Urothelium cell line (cell line): ENCODE data around the gene TMEM174.

Experiments used
- DNase-seq: peaks from one replicate; pipeline ENCODE4 v3.0.0; 2011; ENCODE audit warnings: low spot score, mixed read lengths
- FAIRE-seq: peaks from 2 replicates; lab custom pipeline; 2011; peaks lifted over from hg19 to GRCh38; lab: Jason Lieb, UNC

The TMEM174 gene

DNA sequence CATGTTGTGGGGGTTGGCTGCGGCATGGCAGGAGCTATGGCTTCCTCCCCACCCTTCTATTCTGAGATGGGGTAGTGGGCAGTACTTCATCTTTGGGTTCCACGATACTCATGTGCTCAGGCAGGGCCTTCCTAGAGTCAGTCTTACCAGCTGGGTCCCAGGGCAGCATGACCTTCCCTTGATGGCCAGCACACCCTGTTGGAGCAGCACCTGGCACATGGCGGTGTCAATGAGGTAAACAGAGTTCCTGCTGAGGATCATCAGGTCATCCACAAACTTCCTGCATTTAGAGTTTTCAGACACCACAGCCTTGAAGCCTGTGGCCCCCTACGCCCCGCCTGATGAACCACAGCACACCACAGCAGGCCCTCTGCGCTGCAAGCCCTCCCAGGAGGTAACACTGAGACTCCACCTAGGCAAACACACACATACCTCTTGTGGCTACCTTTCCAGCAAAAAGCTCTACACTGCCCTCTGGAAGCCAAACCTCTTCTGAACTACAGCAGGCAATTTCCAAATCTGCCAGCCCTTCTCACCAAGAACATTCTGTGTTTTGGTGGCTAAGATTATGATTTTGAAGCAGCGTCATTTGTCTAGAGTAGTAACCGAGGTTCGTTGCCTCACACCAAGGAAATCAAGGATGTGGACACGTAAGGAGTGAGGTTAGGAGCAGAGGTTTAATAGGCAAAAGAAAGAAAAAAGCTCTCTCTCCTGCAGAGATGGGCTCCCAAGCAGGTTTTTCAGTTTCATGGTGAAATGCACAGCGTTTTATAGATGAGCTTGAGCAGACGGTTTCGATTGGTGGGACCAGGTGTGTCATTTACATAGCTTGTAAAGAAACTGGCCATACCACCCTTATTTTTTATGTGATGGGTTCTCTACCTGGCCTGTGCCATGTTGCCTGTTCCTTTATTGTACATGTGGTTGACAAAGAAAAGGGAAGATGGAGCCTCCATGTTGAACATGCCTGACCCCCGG, 20.3 kb upstream of the TMEM174 start:
- FAIRE-seq = no peak
- DNase-seq = no peak

DNA sequence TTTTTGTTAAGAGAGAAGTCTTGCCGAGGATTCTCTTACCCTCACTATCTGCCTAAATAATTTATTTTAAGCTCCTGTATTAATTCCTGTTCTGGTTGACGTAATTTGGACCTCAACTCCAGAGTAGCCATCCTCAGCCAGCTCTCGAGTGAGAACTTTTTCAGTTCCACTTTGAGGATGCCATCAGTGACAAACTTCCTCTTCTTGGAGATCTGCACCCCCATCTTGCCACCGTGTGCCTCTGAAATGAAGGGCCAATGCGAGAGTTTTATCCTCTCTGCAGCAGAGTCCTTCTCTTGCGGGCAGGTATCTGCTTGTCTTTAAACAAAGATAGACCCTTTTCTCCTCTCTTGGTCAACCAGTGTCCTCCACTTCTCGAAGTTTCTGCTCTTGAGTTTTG, 19.5 kb upstream of the TMEM174 start:
- no peak for DNase-seq
- no peak for FAIRE-seq

DNA sequence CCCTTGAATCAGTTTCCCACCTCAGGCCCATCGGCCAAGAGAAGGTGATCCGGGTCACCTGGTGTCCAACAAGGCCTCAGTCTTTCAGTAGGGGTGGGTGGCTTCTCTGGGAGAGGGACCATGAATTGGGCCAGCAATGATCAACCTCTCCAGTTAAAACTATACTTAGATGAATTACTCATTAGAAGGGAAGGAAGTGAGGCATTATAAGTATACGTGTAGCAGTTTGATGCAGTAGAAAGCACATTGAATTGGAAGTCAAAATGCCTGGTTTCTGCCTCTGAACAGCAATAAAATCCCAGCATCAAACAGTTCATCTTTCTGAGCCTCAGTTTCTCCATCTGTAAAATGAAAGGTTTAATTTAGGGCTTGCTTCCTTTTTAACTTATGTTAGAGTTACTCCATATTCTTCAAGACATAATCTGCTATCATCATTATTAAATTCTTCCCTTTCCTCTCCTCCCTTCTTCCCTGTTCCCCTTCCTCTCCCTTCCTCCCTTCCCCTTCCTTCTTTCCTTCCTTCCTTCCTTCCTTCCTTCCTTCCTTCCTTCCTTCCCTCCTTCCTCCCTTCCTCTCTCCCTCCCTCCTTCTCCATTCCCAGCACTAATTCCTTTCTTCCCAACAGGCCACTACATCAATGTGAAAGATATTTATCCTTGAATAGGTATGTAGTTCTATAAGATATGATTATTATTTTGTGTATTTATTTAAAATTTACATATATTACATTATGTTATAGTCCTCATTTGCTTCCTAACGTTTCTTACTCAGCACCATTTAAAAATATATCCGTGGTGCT, 18.6 kb upstream of the TMEM174 start:
- no peak for DNase-seq
- FAIRE-seq = no peak

DNA sequence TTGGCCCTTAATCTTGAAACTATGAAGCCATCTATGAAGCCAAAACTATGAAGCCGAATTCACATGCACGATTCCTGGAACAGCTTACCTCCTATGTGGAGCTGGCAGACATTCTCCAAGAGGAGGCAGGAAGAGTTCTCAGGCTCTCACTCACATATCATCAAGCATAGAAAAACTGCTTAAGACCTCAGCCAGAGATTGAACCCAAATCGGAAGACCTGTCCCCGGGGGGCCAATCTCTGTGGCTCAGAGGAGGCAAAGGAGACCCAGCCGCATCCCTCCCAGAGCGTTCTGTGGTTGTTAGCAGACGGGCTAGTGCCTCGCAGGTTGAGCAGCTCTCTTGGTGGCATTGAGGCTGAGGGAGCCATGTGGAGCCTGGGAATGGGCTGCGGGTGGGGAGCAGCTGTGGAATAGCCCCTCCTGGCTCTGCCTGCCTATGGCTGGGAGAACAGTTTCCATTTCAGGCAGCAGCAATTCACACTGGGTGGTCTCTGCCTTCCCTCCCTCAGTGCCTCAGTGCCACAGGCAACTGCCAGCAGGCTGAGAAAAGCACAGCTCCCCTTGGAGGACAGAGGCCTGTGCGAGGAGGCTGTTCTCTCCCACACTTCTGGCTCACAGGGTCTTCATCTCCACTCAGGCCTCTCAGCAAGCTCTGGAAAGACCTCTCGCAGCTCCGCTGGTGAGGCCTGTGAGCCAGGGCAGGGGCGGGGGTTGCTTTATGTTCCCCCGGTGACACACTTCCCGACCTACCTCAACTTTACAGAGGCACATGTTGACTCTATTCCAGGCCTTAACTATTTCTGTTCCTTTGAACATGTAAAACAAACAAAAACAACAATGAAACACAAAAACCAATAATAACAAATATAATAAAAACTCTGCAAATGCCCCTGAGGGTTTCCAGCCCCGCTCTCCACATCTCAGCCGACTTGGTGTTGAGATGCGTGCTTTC, 17.4 kb upstream of the TMEM174 start:
- FAIRE-seq = no peak

DNA sequence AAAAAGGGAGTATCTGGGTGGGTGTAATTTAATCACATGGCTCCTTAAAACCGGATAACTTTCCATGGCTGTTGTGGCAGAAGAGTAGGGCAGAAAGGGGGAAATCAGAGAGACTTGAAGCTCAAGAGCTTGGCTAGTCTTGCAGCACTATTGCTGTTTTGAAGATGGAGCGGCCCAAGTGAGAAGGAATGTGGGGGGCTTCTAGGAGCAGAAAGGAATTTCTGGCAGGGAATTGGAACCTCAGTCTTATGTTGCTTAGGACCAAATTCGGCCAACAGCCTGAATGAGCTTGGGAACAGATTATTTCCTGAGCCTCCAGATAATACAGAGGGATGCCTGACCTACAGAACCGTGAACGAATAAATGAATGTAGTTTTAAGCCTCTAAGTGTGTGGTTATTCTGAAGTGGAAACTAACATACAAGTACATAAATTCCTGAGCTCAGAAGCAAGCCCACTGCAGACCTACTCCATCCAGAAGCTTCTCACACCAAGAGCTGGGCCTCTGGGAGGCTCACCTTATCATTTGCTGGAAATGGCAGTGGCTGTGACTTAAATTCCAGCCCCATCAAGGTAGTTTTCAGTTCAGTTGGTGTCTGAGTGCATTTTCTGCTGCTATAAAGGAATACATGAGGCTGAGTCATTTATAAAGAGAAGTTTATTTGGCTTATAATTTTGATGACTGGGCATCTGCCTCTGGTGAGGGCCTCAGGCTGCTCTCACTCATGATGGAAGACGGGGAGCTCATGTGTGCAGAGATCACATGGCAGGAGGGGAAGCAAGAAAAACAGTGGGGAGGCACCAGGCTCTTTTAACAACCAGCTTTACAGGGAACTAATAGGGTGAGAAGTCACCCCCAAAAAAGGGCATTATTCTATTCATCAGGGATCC, 15.3 kb upstream of the TMEM174 start:
- FAIRE-seq (no peak), DNase-seq (no peak)

More for the DNA sequence above, 17.4 kb upstream of the TMEM174 start:
- no peak for DNase-seq

DNA sequence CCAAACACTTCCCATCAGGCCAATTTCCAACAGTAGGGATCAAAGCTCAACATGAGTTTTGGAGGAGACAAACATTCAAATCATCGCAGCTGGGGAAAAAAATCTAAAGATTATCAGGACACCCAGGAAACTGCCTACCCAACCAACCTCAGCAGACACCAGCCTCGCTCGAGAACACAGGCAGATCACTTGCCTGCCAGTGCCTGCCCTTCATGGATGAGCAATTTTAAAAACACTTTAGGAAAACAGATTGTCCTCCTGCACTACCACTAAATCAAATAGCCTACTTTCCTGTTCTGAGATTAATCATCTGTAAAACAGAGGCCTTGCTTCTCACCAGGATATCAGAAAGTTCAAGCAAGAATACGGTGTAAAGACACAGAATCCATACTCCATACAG, 14.7 kb upstream of the TMEM174 start:
- no peak for FAIRE-seq

DNA sequence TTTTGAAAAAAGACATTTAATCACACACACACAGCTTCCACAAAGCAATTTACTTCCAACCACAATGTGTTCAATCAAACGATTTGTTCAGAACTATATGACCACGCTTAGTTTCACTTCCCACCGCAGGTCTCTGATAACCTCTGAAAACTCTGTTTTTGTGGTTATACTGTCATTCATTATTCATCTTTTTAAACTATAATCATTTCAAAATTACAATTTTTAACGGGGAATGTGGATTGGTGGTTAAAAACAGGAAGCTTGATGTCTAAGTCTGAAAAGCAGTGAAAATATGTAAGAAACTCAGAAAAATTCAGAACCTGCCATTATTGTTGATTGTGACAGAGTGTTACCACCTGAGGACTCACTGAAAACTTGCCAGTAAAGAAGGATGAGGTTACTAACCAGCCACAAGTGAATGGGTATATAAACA, 12.7 kb upstream of the TMEM174 start:
- FAIRE-seq = no peak
- DNase-seq = no peak

More for the DNA sequence above, 14.7 kb upstream of the TMEM174 start:
- DNase-seq = no peak

DNA sequence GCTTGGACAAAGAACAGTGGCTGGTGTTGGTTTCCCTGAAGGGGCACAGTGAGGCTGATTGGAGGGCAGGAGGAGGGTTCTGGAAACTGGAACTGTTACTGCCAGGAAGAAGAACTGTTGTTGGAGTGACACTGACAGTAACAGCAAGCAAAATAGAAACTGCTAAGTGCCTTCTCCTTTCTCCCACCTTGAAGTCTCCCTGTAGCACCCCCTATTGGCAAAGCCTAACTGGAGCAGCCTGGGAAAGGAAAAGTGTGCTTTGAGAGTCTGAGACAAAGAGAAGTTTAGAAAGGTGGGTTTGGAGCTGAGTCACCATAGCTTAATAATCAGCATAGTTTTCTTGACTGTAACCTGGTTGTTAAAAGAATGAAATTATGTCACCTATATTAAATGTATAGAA, 2.5 kb upstream of the TMEM174 start:
- DNase-seq (no peak), FAIRE-seq (no peak)

DNA sequence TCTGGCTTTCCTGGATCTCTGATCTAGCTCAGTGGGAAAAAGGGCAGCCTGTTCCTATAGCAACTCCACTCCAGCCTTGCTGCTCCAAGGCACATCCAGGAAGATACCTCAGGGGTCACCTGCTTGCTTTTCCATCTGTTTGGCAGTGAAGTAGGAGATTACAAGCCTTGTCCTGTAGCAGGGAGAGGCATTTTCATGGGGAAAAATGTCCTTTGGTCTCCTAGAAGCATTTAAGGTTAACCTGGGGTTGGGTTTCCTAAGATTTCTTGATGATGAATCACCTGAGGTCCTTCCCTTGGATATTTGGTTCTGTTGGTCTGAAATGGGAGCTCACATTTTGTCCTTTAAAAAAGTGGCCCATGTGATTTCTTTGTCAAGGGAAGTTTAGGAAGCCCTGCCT, 1.5 kb upstream of the TMEM174 start:
- DNase-seq (peak; percentile 7), FAIRE-seq (no peak)

DNA sequence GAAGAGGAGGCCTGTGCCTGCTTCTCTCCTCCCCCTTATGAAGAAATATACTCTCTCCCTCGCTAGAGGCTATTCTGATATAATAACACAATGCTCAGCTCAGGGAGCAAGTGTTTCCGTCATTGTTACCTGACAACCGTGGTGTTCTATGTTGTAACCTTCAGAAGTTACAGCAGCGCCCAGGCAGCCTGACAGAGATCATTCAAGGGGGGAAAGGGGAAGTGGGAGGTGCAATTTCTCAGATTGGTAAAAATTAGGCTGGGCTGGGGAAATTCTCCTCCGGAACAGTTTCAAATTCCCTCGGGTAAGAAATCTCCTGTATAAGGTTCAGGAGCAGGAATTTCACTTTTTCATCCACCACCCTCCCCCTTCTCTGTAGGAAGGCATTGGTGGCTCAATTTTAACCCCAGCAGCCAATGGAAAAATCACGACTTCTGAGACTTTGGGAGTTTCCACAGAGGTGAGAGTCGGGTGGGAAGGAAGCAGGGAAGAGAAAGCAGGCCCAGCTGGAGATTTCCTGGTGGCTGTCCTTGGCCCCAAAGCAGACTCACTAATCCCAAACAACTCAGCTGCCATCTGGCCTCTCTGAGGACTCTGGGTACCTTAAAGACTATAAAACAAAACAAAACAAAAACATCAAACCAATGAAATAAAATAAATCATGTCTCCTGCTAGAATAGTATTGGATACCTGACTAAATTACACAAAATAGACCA, 1.3 kb downstream of the TMEM174 start:
- FAIRE-seq (no peak), DNase-seq (no peak)

DNA sequence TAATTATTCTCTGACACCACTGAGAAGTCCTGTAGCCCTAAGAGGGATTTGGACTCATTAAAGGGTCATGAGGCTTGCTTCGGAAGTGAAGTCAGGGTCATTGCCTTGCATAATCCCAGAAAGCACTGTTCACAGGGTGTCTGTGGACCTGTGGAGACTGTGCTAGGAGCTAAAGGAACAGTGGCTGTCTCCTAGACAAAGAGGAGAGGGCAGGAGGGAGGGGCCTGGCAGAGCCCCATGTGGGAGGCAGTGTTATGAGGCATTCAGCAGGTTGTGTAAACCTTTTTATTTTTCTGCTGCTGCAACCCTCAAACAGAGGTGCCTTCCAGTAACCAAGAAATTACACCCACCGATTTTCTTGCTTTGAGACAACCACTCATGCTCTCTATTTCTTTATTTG, 3.3 kb downstream of the TMEM174 start:
- no peak for FAIRE-seq
- no peak for DNase-seq

DNA sequence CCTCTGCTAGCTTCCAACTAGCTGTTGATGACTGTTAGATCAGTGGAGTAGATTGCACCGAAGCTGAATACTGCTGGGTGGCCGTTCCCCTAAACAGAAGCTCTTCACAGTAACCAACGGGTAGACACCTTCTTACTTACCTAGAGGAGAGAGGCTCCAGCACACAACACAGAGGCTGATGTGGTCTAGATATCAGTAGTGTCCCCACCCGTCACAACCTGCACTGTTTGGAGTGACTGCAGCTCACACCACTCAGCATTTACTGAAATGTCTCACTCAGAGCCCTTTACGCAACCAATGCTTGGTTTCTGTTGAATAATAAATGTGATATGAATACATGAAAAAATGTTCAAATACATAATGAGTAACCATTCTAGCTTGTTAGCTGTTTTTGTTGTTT, 5.3 kb downstream of the TMEM174 start:
- FAIRE-seq = no peak

DNA sequence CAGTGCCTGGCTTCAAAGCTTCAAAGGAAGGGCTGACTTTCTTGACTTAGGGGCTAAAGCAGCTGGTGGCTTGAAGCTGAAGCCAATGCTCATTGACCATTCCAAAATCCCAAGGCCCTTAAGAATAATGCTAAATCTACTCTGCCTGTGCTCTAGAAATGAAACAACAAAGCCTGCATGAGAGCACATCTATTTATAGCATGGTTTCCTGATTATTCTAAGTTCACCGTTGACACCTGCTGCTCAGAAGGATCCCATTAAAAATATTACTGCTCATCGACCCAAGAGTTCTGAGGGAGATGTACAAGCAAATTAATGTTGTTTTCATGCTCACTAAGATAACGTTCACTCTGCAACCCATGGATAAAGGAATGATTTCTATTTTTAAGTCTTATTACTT, 6.7 kb downstream of the TMEM174 start:
- no peak for DNase-seq
- no peak for FAIRE-seq

More for the DNA sequence above, 5.3 kb downstream of the TMEM174 start:
- no peak for DNase-seq

DNA sequence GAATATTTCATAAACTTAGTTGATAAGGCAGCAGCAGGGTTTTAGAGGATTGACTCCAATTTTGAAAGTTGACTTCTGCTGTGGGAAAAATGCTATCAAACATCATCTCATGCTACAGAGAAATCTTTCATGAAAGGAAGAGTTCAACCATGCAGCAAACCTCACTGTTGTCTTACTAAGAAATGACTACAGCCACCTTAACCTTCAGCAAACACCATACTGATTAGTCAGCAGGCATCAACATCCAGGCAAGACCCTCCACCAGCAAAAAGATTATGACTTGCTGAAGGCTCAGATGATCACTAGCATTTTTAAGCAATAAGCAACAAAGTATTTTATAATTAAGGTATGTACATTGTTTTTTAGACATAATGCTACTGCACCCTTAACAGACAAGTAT, 7.6 kb downstream of the TMEM174 start:
- no peak for FAIRE-seq
- no peak for DNase-seq

DNA sequence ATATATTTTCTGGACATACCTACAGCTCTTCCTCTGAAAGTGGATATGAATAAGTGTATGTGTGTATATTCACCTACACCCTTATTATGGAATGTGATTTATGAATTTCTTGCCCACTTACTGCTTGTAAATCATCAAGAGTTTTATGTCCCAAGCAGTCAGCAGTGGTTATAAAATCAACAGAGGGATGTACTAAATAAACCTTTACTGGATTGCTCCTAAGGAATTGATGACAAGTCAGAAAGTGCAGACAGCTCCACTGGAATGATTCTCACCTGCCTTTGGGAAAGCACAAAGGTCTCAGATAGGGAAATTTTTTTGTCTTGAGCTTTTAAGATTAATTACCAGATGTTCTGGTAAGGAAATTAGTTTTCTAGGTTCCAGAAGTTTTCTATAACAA, 9.3 kb downstream of the TMEM174 start:
- DNase-seq = no peak
- FAIRE-seq = no peak

DNA sequence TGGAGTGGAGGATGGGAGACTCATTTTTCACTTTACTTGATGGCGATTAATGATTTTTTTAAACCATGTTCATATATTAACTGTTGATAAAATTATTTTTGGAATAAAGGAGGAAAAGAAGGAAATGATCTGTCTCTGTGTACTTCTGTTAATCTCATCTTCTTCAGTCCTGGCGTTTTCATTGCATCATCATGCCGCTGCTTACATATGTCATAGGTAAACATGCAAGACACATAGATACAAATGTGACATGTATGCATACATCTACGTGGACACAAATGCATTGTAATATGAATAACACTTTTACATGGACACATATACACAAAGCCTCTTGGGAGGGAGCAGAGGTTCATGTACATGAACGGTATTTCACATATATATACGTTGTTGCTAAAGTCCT, 10.0 kb downstream of the TMEM174 start:
- FAIRE-seq (no peak), DNase-seq (no peak)

DNA sequence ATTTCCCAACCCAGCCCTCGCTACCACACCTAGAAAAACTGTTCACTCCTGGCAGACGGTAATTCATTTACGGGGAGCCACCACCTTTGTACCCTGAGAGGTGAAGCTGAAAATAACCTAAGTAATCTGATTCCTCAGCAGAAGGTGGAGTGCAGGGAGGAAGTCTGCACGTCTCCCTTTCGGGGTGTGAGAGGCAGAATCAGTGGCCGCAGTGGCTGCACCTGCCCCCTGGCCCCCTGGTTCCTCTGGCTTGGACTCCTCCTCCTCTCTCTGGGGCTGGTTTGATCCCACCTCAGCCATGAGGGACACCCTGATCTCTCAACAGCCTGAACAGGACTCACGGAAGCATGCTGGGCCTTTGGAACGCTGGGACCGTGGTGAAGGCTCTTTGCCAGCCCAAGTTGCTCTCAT, 10.5 kb downstream of the TMEM174 start:
- no peak for FAIRE-seq
- DNase-seq = no peak

DNA sequence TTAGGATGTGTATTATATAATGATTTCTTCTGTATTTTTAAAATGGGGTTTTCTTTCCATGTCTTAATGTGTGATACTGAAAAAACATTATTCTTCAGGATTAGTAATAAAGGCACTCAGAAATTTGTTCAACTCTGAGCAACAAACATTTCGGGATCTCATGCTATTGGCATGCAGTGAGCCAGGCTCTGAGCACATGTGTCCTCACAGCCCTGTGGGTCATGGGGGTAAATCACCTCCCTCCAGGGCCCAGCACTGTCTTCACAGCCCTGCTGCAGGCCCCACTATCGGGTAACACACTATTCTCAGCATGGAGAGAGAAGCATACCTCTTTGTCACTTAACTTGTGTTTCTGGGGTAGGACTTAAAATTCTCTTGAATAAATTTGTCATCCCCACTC, 14.0 kb downstream of the TMEM174 start:
- DNase-seq (no peak), FAIRE-seq (no peak)
